ENCODE measurements around the gene TBC1D22A.

Gene TBC1D22A

DNA sequence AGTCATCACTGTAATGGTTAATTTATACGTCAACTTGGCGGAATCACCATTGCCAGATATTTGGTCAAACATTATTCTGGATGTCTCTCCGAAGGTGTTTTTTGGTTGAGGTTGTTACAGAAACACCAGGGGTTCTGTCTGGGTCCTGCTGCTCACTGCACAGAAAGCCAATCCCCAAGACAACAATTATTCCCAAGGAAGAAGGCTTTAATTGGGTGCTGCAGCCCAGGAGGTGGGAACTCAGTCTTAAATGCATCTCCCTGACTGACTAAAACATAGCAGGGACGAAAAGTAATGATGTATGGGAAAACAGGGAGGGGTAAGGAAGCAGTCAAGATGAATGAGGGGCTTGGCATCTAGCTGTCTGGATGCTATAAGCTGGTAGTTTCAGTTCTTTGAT is 331.3 kb downstream of the TBC1D22A start:
- no peak for DNase-seq

DNA sequence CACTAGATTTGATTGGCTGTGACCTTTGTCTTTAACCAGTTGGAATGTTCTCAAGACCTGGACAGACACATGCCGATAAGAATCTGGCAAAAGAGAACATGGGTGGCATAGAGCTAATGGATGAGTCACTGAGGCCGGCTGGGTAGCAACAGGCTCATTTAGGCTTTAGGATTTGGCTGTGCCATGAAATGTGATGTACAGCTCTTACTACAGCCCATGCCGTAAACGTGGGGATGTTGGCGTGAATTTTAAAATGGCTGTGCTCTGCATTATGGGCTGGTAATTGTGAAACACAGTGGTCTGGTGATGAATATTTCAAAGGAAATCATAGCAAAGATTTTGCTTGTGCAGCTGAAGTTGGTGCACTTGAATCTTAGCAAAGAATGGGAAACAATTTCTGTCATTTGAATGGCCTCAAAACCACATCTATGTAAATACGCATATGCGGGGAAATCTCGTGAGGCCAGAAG is 332.4 kb downstream of the TBC1D22A start:
- DNase-seq = no peak

DNA sequence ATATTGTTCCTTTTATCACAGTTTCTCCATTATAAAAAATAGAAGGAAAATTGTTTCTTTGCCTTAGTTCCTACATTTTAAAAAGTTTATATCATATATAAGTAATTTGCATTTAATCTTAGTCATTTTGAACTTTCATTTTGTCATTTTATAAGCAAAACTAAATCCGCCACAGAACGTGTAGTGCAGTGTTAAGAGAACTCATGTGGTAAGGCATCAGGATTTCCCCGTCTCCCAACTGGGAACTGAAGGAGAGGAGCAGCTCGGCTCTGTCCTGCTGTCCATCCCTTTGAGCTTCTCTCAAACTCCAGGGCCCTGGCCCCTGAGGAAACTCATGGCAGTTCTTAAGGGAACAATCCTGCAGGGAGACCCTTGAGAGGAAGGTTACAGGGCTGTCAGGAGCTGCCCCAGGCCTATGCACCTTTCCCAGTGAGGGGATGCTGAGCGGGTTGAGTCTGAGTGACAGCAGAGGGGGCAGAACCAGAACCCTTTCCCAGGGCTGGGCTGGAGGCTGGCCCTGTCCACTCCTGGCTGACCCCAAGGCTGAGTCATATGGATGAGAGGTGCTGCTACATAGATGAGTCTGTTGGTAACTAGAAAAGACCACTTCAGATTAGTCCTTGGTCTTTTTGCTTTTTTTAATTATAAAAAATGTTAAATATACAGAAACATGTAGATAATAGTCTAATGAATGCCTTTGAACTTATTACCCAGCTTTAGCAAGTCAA is 333.1 kb downstream of the TBC1D22A start:
- no peak for DNase-seq

DNA sequence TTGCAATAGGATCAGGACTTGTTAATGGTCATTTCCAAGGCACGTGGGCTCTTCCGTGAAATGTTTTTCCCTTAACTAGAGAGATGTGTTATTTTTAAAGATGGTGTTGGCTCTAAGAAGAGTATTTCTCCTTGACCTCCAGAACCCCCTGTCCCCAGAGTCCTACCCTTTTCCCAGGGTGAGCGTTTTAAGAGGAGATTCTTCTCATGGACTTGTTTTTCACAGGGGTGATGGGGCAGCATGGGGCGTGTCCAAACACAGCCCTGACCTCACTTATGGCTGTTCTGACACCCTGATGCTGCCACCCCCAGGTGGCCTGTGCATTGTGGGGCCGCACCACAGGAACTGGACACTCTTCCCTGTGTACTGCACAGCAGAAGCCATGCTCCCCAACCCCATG is 335.7 kb downstream of the TBC1D22A start:
- DNase-seq = no peak

DNA sequence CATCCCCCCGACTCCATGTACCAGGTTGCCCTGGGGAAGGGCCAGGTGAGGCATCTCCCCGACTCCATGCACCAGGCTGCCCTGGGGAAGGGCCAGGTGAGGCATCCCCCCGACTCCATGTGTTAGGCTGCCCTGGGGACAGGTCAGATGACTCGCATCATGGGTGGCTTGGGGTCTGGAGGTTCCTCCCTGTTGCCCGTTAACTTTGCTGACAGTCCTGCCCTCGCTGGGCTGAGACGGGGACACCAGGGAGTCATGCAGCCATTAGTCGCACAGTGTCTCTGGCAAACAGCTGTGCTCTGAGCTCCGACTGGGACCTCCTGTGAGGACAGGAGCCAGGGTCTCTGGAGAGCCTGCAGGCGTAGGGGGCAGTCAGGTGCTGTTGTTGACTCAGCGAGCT is 336.1 kb downstream of the TBC1D22A start:
- DNase-seq = no peak

DNA sequence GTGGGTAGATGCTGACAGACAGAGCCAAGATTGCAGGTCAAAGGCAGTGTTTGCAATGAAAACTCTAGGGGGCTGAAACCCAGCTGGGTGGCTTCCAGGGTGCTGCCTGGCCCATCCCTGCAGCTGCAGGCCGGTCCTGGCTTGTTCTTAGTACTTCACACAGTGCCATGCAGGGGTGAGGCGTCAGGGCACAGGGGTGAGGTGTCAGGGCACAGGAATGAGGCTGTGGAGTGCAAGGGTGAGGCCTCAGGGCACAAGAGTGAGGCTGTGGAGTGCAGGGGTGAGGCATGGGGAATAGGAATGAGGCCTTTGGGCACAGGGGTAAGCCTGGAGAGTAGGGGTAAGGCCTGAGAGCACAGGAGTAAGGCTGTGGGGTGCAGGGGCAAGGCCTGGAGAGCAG is 337.6 kb downstream of the TBC1D22A start:
- no peak for DNase-seq

DNA sequence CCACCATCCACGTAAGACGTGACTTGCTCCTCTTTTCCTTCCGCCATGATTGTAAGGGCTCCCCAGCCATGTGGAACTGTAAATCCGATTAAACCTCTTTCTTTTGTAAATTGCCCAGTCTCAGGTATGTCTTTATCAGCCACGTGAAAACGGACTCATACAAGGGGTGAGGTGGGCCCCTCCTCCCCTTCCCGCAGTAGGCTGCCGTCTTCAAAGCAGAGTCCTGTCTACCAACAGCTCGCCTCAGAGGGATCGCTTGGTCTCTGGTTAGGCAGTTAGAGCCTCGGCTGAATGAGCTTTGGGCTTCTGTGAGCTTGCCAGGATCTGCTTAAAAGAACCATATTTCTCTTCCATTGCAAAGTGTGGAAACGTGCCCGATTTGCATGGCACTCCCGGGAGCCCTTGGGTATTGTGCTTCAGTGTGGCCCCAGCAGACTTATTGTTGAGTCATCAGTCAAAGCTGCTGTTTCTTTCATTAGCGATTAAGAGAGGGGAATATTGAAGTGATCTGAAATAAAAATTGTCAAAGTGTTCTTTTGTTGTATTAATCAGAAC is 338.3 kb downstream of the TBC1D22A start:
- DNase-seq = no peak

DNA sequence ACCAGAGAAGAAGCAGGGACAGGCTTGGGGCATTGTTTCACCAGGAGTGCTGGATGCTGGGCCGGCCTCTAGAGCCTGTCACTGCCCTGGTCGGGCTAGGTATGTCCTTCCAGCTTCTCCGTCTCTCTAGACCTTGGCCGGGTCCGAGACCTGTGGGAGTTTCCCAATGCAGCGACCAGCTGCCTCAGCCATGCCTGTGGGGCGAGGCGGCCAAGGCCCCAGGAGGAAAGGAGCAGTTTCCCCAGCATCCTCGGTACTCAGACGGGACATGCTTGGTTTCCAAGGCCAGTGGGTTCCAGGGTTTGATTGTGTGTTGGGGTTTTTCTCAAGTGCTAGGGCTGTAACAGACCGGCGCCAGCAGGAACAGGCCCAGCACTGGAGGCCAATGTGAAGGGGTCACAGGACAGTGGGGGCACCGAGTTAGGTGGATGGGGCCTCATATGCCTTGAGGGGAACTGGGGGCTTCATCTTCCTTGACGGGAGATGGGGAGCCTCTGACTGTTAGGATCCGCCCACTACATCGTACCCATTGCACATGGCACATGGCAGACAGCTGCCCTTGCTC is 339.0 kb downstream of the TBC1D22A start:
- DNase-seq = no peak

DNA sequence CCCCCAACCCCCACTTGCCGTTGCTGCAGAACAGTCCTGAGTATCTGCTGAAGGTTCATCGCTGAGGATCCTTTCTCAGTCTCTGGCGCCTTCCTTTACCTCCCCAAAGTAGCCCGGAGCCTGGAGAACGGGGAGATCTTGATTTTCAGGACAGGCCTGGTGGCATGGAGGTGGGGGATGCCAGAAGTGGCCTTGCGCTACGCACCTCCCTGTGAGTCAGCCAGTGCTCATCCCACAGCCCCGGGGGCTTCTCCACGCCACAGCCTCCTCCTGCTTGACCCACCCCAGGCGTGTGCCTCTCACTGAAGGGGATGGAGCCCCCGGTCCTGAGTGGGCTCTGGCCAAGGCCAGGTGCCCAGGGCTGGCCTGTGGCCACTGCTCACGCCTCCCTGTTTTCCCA is 339.6 kb downstream of the TBC1D22A start:
- DNase-seq = no peak

DNA sequence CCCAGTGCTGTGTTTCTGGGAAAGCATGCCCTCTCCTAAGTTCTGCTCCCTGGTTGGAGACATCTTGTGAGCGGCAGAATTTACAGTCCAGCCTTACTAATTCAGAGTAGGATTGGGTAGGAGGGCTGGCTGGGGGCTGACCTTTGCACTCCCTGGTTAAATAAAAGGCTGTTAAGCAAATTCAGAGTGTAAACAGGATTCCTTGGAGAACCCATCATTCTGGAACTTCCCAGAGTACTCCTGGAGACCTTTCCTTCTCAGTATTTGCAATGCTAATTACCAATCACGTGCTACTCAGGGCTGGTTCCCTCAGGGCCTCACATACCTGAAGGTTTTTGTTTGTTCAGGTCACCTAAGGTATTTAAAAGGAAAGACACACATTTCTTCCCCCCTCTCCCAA is 340.2 kb downstream of the TBC1D22A start:
- no peak for DNase-seq

DNA sequence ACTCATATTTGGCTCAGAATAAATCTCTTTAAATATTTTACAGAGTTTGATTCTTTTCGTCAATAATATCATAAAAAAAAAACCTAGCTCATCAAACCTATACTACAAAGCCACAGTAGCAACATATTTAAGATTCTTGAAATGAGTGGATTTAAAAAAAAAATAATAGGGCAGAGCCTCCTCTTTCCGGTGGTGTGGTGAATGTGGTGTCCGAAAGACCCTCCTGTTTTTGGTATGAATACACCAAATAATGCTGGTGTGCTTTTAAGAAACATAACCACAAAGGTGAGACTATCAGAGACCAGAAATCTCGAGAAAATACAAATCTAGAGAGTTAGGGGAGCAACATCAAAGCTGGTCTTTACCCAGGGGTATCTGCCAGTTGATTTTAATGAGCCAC is 342.6 kb downstream of the TBC1D22A start:
- DNase-seq = no peak

DNA sequence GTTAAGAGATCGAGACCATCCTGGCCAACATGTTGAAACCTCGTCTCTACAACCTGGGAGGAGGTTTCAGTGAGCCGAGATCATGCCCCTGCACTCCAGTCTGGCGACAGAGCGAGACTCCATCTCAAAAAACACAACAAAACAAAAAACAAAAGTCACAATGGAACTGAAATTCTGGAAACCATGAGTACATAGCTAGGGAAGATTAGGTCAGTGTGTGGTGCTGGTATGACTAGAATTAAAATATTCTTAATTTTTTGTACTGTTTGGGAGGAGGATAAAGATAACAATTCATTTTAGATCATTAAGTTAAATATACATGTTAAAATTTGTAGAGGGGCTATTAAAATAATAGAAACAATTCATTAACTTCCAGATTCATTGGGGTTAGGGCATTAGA is 344.4 kb downstream of the TBC1D22A start:
- no peak for DNase-seq

DNA sequence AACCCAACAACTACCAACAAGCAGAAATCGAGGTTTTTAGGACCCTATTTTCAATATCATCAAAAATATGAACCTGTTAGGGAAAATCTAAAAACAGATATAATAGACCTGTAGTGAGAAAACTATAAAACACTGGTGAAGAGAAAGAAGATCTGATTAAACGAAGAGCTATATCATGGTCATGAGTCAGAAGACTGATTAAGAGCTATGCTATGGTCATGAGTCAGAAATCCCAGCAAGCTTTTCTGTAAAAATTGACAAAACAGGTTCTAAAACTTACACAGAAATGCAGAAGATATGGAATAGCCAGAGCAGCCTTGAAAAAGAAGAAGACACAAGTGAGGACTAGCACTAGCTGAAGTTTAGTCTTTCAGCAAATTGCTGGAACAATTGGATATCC is 345.0 kb downstream of the TBC1D22A start:
- DNase-seq = no peak

DNA sequence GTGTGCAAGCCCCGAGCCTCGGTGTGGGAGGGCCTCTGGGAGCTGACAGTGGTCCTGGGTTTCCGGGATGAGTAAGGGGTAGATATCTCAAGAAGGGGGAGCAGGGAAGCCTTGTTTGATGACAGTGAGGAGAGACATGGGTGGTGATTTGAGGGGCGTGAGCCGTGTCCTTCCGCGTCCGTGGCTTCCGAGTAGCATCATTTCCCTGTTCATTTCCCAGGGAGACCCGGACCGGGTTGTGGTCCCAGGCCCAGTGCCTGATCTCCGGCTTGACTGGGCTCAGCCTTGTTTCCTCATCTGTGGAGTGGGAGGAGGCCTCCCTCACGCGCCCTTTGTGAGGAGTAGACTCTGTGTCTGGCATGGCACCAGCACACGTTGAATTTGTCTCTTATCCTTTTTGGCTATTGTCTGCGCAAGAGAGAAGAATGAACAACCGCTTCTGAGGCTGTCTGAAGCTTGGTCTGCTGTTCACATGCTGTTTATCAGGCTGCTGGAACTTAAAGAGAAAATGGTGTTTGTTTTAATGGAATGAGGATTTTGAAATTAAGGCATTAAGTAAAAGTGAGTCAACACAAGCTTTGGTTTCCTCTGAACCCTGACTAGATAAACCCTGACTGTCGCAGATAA is 348.5 kb downstream of the TBC1D22A start:
- no peak for DNase-seq

DNA sequence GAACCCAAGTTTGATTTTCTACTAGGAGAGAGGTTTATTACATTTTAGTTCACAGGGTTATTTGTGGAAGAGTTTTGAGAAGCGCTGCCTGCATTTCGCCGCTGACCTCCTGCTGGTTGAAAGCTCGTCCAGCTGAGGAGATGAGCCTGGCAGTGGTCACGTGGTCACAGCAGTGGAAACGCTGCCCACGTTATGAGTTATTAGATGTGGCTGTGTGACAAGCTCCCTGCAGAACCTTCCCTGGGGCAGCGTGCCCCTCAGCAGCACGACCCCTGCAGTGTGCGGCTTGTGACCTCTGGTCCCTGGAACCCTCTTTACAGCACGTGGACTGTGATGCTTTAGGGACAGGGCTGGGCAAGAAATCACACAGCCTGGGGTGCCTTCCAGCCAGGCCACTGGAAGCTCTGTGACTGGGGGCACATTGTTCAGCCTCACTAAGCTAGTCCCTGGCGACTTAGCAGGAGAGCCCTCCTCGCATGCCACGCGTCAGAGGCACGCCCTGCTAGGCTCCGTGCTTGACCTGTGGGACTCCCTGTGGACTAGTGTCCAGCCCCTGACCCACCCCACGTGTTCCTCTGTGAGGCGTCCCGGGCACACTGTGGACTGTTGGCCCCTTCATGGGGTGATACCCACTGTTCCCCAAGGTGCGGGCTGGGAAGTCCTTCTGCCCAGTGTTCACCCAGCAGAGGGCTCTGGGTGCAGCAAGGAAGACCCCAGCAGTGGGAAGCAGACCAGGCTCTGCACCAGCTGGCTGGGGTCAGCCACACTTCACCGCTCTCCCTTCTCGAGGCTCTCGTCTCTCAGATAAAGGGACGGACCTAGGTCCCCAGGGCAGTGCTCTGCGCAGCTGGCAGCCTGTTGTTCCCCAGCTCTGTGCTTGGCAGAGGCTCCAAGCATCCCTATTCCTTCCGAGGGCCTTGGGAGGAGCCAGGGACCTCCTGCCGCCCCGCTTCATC is 349.5 kb downstream of the TBC1D22A start:
- no peak for DNase-seq

DNA sequence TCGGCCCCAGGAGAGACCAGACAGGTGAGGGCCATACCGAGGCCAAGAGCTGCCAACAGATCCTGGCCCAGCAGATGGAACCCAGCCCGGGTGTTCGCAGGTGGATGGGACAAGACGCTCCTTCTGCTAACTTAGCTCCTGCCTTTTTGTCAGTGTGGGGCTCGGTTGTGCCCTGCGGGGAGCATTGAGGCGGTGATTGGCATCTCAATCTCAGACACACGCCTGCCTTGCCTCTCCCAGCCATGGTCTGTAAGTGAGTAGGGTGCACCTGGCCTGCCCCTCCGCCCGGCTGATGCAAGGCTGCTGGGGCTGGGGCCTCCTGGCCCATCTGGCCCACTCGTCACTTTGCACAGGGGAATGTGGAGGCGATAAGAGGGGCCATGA is 350.1 kb downstream of the TBC1D22A start:
- no peak for DNase-seq

DNA sequence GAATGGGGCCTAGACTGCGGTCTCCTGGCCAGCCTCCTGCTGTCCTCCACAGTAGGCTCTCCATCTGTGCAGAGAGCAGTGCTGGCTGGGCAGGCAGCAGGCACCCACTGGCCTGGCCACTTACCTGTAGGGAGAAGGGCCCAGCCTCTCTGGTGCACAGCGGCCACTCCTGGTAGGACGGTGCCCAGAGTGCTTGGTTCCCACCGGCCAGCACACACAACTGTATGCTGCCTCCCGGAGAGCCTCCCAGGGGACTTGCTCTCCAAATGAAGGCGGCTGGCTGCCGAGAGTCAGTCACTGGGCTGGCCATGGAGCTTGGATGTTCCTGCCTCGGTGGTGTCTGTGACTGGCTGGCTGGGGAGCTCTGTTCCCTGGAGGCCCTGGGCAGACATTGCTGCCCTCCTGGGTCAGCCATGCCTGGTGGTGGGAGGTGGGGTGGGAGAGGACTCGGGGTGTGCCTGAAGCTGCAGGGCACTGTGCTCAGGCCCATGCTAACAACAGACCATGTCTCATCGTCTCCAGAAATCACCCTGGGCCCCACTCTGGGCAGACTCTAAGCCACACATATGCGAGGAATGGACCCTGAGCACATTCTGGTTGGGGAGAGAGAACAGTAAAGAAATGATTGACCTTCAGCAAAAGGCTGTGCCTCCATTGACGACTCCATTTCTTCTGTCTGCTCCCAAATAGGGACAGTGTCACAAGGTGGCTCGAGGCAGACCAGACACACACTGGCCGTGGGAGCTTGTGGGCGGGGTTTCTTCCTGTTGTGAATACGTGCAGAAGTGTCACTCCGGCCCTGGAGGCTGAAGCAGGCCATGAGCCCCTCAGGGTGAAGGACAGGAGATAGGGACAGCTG is 350.8 kb downstream of the TBC1D22A start:
- no peak for DNase-seq

DNA sequence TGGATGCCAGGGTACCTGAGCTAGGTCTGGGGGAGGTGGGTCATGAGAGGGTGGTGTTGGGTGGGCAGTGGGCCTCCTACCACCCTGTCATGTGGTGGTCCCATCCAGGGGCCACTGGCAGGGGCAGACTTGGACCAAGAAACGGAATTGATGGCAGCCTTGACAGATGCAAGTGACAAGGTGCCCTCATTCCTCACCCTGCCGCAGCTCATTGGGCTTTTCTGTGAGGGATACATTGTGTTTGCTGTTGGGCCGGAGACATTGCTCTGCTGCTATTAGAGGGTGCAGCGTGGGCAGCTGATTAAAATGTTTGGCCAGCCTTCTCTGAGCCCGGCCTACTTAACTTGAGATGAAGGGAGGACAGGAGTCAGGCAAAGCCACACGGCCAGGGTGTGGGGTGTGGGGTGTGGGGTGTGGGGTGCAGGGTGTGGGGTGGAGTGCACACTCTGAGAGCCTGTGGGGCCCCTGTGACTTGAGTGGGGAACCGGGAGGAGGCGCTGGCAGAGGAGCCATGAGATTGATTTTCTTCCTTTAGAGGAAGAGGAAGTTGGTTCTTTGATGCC is 351.5 kb downstream of the TBC1D22A start:
- DNase-seq = no peak

DNA sequence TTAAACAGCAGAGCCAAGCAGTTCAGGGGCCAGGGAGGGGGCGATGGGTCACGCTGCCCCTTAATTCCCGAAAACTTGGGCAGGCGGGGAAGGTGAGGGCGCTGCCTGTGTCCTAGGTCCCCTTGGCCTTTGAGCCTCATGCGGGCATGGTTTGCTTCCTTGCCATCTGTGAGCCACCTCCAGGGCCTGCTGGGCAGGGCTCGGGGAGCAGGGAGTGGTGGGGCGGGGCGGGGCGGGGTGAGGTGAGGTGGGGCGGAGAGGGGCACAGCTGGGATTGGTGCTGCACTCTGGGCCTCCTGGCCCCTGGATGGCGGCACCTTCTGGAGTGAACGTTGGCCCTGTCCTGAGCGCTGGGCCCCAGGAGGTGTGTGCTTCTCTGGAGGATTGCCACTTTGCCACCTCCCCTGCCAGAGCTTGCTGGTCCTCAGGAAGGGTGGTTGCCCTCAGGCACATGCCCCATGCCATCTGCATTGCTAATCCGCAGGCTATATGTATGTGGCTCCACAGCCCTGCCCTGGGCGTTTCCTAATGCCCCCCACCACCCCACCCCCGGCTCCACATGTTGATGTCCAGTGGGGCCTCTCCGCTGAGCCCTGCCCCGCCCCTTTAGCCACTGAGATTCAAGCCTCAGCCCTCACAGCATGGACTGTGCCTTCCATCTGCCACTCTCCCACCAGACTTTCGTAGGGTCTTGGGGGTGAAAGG is 352.5 kb downstream of the TBC1D22A start:
- no peak for DNase-seq

DNA sequence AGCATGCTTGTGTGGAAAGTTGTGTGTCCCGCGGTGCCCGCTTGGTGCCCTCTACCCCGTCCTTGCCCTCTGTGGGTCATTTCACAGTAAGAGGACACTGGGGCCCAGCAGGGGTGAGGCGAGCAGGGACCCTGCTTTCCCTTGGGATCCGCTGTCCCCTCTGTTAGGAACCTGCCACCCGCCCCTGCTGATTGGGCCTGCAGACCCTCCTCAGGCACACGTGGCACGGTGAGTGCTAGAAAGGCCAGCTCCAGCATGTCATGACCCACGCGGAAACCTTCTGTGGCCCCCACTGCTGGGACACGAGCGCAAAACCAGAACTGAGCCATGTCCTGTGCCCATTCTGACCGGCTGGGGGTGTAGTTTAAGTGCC is 353.1 kb downstream of the TBC1D22A start:
- DNase-seq = no peak

DNA sequence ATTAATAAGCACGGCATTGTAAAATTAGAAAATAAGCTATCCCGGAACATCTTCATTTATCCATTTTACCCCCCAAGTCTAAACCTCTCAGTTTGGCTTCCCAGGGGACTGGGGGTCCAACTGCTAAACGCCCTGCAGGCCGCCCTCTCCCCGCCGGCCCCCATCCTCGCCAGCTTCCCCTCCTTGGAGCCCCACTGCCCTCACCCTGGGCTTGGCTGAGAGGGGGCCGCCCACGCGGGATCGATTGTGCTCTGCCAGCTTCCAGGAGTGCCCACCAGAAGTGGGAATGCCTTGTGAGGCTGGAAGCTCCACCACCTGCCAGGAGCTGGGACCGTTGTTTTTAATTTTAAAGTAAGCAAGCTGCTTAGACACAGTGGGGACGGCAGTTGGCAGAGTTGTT is 353.5 kb downstream of the TBC1D22A start:
- DNase-seq = no peak
